Esophagus muscularis mucosa (tissue), 3 donors: ENCODE measurements around the gene SART1.

ENCODE experiments used
- CTCF ChIP-seq, 3 experiments: fragments of 200-600 bp in 2 of 3; fragments of 450-650 bp in 1 of 3; sonication (generic) in 2 of 3; IDR thresholded peaks; one replicate each; pipeline ENCODE4 v1.5.1; 2017 to 2019; ENCODE audit warnings: antibody characterized with exemption in 3 of 3, mild to moderate bottlenecking in 2 of 3, moderate library complexity in 1 of 3
- POLR2A ChIP-seq: fragments of 450-650 bp; IDR thresholded peaks from one replicate; pipeline ENCODE4 v1.6.1; 2017; ENCODE audit warnings: antibody characterized with exemption, moderate library complexity, mild to moderate bottlenecking, low read depth

GRCh38 chr11:65919573-65920371 lies 41.8 kb upstream of the SART1 start:
- TF ChIP-seq CTCF (IDR thresholded peaks at IDR 0.05) (no peak), POLR2A (no peak)
